ENCODE data around the gene PDE4A. TPM values are rescaled to one million over a fixed set of nuclear protein-coding genes. Genes with fewer than 3 reads are reported as not detected.
"Not testable (repeated sequence)": the region's sequence is repeated elsewhere in the genome, so short reads cannot be mapped to it uniquely, and the experiment has no call there.

PDE4A gene
- total RNA-seq, 1 experiment from 2014 or later, result 10.4 TPM

DNA sequence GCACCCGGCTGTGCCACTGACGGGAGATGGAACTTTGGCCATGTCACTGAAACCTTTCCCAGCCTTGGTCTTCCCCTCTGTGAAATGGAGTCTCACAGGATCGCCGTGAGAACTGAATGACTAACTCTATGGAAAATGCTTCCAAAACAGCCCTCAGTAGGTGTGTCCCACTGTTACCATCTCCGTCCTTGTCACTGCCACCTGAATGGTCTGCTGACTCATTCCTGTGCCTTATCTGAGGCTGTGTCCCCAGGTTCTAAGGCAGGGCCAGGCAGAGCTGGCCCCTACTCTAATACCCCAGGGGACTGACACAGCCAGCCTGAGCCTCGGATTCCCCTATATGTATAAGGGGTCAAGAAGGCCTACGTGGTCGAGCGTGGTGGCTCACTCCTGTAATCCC lies 21.5 kb upstream of the PDE4A start:
- H4K20me1 ChIP-seq (ENCODE audit: insufficient read depth), result peaks cover 64% of the 10 kb centered on the region
- H3K4me3 ChIP-seq, result no peak overlapping the region

DNA sequence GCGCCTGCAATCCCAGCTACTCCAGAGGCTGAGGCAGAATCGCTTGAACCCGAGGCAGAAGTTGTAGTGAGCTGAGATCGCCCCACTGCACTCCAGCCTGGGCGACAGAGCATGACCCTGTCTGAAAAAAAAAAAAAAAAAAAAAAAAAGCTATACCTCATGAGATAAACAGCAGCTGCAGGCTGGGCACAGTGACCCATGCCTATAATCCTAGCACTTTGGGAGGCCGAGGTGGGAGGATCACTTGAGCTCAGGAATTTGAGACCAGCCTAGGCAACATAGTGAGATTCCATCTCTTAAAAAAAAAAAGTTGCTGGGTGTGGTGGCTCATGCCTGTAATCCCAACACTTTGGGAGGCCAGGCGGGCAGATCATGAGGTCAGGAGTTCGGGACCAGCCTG lies 21.0 kb upstream of the PDE4A start:
- intact Hi-C loops (cut with micrococcal nuclease; ENCODE audit: unreplicated experiment); POLR2A ChIA-PET (ENCODE audit: unreplicated experiment); H2AFZ ChIP-seq; H3K27ac ChIP-seq; H3K9me3 ChIP-seq (ENCODE audit: insufficient read depth, low read depth); BruUV-seq (replicated peaks); H3K27me3 ChIP-seq (ENCODE audit: insufficient read depth, low read depth); H3K4me3 ChIP-seq; DNase-seq; H3K9me2 ChIP-seq (ENCODE audit: insufficient read depth); H3K4me2 ChIP-seq: not testable (repeated sequence)
- peaks cover 33% of the 10 kb centered on the region; the same call in 1 of the 2 replicates for H3K36me3 ChIP-seq (ENCODE audit: low read depth)
- CTCF ChIA-PET, result interaction anchor here (0.7 to 1.2 kb wide), 2 partner anchors 127 to 140 kb away, joined by 9 to 10 read pairs; no protein-coding TSS in a partner anchor
- peaks cover 14% of the 10 kb centered on the region for H3K4me1 ChIP-seq (replicated peaks; ENCODE audit: insufficient read depth)
- peaks cover 65% of the 10 kb centered on the region for H3K79me2 ChIP-seq (ENCODE audit: low read depth)
- peaks cover 40% of the 10 kb centered on the region; the same call in 1 of the 2 replicates for H3F3A ChIP-seq (ENCODE audit: insufficient read depth, low read depth)
- H4K20me1 ChIP-seq (ENCODE audit: insufficient read depth), result peaks cover 64% of the 10 kb centered on the region

More for the DNA sequence above, 21.5 kb upstream of the PDE4A start:
- H3K9me3 ChIP-seq (ENCODE audit: insufficient read depth, low read depth), result no peaks in the 10 kb centered on the region
- H3K4me1 ChIP-seq (replicated peaks; ENCODE audit: insufficient read depth), result peaks cover 13% of the 10 kb centered on the region
- peaks cover 45% of the 10 kb centered on the region; the same call in 1 of the 2 replicates for H3F3A ChIP-seq (ENCODE audit: insufficient read depth, low read depth)
- no TSS peak for BruUV-seq (replicated peaks)
- no peak for DNase-seq
- peaks cover 65% of the 10 kb centered on the region for H3K79me2 ChIP-seq (ENCODE audit: low read depth)
- intact Hi-C loops (cut with micrococcal nuclease; ENCODE audit: unreplicated experiment), result no loop called here
- no peak overlapping the region for H3K27ac ChIP-seq
- TF ChIP-seq, protein P1, sequence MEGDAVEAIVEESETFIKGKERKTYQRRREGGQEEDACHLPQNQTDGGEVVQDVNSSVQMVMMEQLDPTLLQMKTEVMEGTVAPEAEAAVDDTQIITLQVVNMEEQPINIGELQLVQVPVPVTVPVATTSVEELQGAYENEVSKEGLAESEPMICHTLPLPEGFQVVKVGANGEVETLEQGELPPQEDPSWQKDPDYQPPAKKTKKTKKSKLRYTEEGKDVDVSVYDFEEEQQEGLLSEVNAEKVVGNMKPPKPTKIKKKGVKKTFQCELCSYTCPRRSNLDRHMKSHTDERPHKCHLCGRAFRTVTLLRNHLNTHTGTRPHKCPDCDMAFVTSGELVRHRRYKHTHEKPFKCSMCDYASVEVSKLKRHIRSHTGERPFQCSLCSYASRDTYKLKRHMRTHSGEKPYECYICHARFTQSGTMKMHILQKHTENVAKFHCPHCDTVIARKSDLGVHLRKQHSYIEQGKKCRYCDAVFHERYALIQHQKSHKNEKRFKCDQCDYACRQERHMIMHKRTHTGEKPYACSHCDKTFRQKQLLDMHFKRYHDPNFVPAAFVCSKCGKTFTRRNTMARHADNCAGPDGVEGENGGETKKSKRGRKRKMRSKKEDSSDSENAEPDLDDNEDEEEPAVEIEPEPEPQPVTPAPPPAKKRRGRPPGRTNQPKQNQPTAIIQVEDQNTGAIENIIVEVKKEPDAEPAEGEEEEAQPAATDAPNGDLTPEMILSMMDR (conservative IDR thresholded peaks at IDR 0.05), result no peak
- no peak for TF ChIP-seq EZH2 (IDR thresholded peaks at IDR 0.05; ENCODE audit: low read depth)
- no peak overlapping the region for H2AFZ ChIP-seq
- POLR2A ChIA-PET (ENCODE audit: unreplicated experiment), result no interaction called here
- no peak overlapping the region for H3K4me2 ChIP-seq
- no peaks in the 10 kb centered on the region for H3K27me3 ChIP-seq (ENCODE audit: insufficient read depth, low read depth)
- CTCF ChIA-PET, result interaction anchor here (0.7 kb wide), 1 partner anchor 127 kb away, joined by 9 read pairs; no protein-coding TSS in a partner anchor
- no peaks in the 10 kb centered on the region for H3K9me2 ChIP-seq (ENCODE audit: insufficient read depth)
- peaks cover 37% of the 10 kb centered on the region; the same call in 1 of the 2 replicates for H3K36me3 ChIP-seq (ENCODE audit: low read depth)

DNA sequence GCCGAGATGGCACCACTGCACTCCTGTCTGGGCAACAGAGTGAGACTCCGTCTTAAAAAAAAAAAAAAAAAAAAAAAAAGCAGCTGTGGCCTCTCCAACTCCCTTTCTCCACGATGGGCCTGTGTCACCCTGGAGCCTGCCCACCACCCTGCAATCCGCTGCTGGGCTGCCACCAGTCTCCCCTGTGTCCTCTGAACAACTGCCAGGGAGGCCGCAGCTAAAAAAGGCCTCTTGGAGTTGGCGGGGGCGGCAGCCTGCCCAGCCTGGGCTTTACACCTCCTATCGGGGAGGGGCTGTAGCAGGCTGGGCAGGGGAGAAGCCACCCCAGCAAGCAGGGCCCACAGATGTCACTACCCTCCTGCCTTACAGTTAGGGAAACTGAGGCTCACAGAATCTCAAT lies 20.5 kb upstream of the PDE4A start:
- Histone ChIP-seq H3K4me3 (no peak overlapping the region), H2AFZ (no peak overlapping the region), H3F3A (ENCODE audit: insufficient read depth, low read depth) (peaks cover 35% of the 10 kb centered on the region; the same call in 1 of the 2 replicates), H3K4me2 (no peak overlapping the region), H3K9me3 (ENCODE audit: insufficient read depth, low read depth) (no peaks in the 10 kb centered on the region), H3K36me3 (ENCODE audit: low read depth) (peaks cover 29% of the 10 kb centered on the region; the same call in 1 of the 2 replicates), H3K79me2 (ENCODE audit: low read depth) (peaks cover 65% of the 10 kb centered on the region), H3K4me1 (replicated peaks; ENCODE audit: insufficient read depth) (peaks cover 20% of the 10 kb centered on the region), H3K27me3 (ENCODE audit: insufficient read depth, low read depth) (no peaks in the 10 kb centered on the region), H4K20me1 (ENCODE audit: insufficient read depth) (peaks cover 64% of the 10 kb centered on the region), H3K9me2 (ENCODE audit: insufficient read depth) (no peaks in the 10 kb centered on the region), H3K27ac (no peak overlapping the region)
- no TSS peak for BruUV-seq (replicated peaks)
- intact Hi-C loops (cut with micrococcal nuclease; ENCODE audit: unreplicated experiment), result loop anchor here (10.0 kb wide), 1 partner anchor 75 kb away; no protein-coding TSS in a partner anchor
- CTCF ChIA-PET, result interaction anchor here (0.6 to 1.2 kb wide), 2 partner anchors 131 to 141 kb away, joined by 4 to 10 read pairs; no protein-coding TSS in a partner anchor
- TF ChIP-seq EZH2 (IDR thresholded peaks at IDR 0.05; ENCODE audit: low read depth), result no peak
- TF ChIP-seq, protein P1 (conservative IDR thresholded peaks at IDR 0.05), result no peak
- no peak for DNase-seq
- POLR2A ChIA-PET (ENCODE audit: unreplicated experiment), result interaction anchor here (0.6 kb wide), 1 partner anchor 300 kb away, joined by 3 read pairs; no protein-coding TSS in a partner anchor

All from PC-9 (cell line).